Activated CD4-positive, alpha-beta T cell treated with anti-CD3 and anti-CD28 coated beads, Interleukin-10, Interleukin-2, amounts not matched to agents 100 ng/mL and 50 ng/mL, durations not matched to agents 16 hours and 8 hours (primary cell): ENCODE measurements around the gene LPP.

ENCODE experiments used
- DNase-seq: peaks from one replicate; pipeline ENCODE4 v3.0.0-alpha.2; 2020

The LPP gene

DNA sequence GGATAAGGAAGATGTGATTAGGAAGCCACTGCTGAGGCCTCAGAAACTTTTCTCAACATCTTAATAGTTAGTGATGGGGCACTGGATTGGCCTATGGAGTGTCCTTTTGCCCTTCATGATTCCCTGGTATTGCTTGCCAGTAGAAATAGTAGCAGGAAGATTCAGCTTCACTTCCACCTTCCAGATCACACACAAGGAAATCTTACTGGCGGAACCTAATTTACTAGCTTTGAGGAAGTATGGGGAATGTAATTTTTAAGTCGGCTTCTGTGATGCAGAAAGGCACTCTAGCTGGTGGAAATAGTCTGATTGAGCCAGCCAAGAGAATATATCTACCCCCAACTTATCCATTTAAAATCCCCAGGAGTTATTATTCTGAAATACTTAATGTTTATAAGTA, 46.5 kb downstream of the LPP start:
- no peak for DNase-seq

DNA sequence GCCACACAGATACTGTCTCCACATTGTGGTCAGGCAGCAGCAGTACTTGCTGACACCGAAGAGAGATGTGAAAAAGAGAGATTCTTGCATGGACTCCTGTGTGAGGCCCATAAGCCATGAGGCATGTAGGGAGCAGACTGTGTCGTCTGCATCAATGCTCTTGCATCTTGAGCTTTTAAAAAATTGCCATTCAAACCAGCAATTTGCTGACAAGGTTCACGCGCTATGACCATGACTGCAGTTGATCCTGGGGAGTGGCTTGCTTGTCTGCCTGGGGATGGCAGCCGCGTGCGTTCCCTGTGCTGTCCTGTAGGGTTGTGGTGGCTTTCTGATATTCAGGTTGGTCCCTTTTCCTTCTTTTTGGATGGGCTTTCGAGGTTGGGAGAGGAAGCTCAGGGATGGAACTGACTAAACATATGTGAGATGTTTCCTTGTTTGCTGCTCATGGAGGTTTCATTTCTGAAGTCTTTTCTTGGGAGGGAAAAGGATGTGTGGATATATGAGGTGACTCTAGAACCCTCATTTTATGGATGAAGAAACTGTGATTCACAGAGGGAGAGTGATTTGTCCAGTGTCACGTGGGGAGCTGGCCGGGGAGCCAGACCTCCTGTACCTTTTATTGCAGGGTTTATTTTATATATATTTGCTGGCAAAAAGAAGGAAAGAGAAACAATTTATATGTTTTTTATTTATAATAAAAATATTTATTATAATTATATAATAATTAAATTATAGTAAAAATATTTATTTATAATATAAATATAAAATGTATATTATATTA, 48.6 kb downstream of the LPP start:
- DNase-seq: peak; percentile 15

DNA sequence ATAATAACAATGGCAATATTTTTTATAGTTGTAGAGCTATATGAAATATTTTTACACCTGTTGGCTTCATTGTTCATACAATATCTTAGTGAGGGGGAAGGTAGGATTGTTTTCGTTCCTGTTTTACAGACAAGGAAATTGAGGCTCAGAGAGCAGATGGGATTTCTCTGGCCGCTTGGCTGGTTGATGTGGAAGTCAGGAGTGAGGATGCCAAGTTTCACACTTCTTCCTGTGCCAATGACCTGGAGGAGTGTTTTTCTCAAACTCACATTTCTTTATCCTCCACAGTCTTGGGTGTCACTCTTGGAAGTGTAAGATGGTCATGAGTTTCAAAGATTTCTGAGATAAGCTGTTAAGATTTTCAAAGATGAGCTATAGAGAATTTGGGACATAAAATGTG, 50.6 kb downstream of the LPP start:
- no peak for DNase-seq

DNA sequence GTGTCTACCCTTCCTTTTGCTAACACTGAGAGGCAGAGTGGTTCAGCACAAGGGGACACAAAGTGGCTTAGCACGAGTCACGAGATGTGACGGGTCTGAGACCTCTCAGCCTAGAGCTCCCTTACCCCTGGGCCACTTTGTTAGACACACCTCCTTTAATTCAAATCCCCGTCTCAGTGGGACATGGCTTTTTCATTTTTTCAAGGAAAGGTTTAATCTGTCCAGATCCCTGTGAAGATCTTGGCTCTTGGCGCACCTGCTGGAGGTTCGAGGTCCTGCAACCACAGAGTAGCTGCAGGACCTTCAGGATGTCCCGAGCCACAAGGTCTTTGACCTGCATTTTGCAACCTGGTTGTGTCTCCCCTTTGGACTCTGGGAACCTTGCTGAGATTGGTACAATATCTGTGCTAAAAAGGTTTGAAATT, 52.0 kb downstream of the LPP start:
- DNase-seq: no peak

DNA sequence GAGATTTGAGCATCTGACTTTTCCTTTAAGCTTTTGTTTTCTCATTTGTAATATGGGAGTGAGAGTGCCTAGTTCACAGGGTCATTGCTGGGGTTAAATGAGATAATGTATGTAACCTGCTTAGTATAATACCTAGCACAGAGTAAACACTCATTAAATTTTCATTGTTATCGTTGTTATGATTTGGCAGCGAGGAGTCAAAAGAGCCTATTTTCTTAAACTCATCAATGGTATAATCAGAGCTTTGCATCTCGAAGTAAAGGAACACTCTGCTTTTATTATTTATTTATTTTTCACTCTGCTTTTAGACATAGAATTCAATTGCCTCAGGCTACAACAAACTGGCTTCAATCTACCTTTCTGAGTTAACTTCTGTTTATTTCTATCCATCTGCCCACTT, 52.8 kb downstream of the LPP start:
- DNase-seq: no peak

- no peak for DNase-seq
Measured at GRCh38 chr3:188207941-188208515, 54.1 kb downstream of the LPP start.

DNA sequence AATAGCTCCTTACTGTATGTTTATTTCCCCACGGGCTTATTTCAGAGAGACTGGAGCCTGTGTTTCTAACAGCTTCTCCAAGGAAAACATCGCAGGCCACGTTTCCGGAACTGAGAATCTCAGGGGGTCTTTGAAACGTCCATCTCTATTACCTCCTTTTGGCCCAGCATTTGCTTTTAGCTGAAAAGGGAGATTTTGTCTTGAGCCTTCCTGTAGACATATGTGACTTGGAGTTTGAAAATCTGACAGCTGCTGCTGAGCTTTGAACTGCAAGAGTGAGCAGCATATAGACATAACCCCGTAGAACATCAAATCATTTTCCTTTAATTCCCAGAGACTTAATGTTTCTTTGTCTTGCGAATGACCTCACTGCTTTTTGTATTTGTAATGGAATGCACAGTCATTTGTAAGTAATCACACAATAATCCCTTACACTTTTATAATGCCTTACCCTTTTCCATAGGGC, 54.6 kb downstream of the LPP start:
- DNase-seq: no peak

DNA sequence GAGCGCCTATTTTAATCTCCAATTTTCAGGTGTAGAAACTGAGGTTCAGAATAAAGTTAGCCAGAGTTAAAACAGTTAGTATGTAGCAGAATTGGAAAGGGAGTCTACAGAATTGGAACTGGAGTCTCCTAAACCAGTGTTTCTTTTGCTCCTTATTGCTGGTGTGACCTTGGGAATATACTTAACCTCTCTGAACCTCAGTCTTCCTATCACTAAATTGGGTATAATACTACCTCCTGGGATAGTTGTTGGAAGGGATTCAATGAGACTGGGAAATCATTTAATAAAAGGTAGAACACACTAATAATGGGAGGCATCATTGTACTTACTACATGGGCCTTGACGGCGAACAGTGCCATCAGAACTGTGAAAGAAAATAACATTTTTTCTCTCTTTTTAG, 55.1 kb downstream of the LPP start:
- DNase-seq: no peak

- no peak for DNase-seq
Measured at GRCh38 chr3:188209740-188210139, 55.8 kb downstream of the LPP start.

DNA sequence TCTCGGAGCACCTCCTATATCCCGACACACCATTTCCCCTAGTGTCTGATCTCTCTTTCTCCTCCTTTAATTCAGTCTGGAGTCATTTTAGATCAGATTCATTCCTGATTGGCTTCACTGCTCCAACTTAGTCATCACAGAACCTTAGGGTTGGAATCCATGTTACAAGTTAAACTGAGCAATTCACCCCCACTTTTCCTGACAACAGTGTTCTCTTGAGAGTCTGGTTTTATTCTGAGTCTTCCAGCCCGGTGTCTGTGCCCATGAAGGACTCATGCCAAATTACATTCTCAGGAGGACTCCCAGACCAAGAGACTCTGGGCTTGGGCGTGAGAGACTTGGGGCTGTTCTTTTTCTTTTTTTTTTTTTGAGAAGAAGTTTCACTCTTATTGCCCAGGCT, 57.5 kb downstream of the LPP start:
- DNase-seq: no peak

DNA sequence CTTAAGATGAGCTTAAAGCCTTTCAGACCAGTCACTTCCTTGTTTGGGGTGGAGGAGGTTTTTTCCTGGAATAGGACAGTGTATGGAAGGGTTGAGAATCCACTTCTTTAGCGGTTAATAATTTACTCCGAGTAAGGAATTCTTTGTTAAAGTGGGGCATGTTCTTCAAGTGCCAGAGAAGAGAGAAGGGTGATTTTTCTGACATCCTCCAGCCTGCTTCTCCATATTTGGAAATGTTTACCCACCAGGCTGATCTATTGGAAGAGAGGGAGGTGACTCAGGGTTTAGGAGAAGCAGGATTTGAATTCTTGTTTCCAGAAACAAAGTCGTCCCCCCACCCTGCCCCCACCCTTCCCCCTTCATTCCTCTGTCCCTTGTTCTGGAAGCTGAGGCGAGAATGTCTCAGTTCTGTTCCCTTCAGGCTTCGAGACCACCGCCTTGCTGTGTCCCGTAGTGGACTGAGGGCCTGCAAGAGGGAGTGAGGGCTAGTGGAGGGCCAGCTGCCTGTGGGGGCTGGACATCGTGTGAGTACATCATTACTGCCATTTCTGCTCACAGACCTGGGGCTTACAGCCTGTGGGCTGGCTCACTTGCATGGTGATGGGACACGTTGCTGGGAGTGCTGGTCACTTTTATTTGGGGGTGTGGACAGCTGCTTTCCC, 58.5 kb downstream of the LPP start:
- DNase-seq: no peak

DNA sequence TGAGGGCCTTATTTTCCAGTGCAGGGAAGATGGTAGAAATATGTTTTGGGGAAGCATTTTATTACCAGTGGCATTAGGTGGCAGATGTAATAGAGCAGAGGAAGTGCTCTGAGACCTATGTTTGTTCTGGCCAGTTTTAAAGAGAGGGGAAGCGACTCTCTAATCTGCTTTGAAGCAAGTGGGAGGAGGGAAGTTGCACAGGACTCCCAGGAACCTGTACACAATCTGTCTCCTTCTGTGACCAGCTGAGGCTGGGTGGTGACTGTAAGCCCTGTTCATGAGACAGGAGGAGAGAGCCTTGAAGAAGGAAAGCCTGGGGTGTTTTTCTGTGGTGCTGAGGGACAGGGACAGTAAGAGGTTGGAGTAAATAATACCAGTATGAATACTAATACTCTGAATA, 60.5 kb downstream of the LPP start:
- no peak for DNase-seq

GRCh38 chr3:188215129-188215528, 61.2 kb downstream of the LPP start:
- no peak for DNase-seq

DNA sequence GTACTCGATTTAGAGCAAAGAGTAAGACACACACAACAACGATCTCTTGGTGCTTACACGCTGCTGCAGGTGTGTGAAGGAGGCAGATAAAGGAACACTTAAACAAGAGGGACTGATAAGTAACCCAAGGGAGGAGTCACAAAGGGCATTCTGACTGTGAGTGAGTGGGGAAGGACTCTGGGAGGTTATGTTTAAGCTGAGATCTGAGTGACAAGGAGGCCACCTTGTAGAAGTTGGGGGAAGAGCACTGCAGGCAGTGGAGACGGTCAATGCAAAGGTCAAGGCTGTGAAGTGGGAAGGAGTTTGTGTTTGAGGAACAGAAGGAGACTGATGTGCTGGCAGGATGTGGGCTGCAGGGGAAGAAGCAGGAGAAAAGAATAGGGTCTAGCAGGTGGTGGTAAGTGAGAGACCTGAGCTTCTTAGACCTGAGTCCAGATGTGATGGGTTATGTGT, 63.1 kb downstream of the LPP start:
- no peak for DNase-seq

DNA sequence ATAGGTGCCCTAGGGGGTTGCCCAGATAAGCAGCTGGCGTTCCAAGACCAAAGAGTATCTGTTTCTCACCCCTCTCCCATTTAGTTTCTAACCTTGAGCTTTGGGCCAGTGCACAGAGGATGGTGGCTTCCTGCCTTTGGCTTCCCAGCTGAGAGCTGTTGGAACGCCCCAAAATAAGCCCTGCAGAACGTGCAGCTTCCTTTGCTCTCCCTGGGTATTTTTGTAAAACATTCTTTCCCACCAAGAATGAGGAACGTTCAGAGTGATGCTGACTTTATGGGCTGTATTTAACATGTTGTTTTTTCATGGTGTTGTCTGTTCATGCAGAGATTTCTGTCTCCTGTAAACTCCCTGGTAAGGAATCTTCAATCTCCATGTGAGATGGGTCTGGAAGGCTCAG, 63.8 kb downstream of the LPP start:
- no peak for DNase-seq

DNA sequence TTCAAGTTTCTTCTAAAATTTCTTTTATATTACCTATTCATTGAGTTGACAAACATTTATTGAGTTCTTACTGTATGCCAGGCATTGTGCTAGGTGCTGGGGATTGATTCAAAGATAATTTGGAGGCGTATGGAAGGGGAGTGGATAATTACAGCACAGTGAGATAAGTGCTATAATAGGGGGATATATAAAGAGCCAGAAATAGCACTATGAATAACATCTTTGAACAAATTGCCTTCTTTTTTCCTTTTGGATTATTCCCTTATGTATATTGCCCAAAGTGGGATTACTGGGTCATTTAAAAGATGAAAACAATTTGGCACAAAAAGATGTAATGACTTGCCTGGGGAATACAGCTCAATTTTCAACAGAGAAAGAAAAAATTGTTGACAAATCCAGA, 64.6 kb downstream of the LPP start:
- no peak for DNase-seq

- no peak for DNase-seq
Measured at GRCh38 chr3:188219147-188219546, 65.2 kb downstream of the LPP start.

DNA sequence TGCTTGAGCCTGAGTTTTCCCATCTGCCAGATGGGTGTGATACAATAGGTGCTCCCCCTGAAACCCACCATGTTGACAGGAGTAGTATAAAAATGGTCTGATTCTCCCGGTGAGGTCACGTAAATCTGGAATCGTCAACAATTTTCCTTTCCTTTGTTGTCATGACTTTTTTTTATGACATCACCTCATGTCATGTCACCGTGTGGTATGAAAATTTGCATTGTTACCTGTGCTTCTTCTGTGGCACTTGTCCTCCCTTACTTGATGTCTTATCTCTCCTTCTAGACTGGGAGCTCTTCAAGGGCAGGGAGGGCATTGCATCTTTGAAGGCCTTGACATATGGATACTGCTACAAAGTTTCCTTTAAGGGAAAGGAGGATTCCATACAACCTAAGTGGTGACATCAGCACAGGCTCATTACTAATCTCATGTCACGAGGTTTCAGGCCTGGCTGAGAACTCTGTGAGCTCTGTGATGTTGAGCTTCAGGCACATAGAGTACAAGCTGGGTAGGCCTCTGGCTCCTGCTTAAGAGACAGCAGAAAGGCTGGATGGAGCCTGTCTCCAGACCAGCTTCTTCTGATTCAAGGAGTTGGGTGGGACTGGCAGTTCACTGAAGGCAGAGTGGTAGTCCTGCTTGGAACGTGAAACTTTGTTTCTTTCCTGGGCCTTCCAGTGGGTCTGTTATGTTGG, 66.3 kb downstream of the LPP start:
- no peak for DNase-seq

DNA sequence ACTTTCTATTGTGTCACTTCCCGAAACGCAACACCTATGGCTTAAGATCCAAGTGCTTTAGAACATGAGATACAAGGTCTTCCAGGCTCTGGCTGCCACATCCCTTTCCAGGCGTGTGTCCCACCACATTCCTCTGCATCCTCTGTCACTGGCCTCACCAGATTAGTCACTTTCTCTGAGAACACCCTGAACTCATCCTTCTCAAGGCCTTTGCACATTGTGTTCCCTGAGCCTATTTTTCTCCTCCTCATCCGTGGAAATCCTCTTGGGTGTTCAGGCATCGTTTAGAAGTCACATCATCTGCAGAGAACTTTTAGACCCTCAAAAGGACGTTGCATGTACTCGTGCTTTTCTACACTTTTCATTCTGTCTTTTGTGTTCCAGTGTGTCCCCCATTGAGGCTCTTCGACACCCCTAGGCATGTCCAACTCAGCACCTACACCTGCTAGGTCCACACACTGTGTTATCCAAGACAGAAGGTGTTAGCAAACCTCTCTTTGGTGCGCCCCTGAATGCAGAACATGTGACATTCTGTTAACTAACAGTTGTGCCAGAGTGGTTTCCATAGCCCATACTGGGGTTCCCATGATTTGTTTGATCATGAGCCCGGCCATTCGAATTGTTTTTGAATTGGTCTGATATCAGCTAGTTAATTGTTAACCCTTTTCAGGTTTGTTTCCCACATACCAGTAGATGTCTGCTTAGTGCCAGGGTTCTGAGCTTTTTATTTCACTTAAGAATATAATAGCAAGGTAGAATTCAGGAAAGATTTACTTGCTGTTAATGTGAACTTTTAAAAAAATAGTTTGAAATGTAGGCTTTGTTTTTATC, 67.2 kb downstream of the LPP start:
- DNase-seq: no peak

DNA sequence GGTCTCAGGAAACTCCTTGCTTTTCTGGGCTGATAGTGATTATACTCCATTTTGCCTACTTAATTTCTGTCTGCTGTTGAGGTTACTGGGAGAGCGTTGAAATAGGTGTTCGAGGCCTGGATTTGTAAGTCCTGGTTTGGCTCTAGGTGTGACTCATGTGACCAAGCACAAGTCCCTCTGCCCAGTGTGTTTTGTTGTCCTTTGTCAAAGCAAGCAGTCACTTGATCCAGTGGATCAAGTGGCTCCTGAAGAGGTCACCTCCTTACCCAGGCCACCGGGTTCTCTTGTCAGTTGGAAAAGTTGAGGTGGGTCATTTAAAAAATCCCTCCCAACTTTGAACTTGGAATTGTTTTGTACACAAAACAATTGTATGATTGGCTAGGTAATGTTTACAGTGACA, 70.0 kb downstream of the LPP start:
- DNase-seq: no peak

DNA sequence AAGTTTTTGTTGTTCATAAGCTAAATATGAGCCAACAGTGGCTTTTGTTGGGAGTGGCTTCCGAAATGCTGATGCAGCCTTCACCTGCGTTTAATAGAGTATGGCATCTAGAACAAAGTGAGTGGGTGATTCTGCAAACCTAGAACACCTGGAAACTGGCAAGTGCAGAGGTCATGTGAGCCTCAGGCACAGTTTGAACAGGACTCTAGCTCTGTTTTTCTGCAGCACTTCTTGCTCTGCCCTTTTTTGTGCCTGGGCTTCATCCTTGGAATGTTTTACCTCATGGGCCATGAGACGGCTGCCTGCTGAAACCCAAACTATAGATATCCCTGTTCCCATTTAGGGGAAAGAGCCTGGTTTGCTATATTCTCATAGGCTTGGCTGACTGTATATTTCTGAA, 73.5 kb downstream of the LPP start:
- DNase-seq: no peak

- no peak for DNase-seq
Measured at GRCh38 chr3:188229177-188229576, 75.2 kb downstream of the LPP start.

DNA sequence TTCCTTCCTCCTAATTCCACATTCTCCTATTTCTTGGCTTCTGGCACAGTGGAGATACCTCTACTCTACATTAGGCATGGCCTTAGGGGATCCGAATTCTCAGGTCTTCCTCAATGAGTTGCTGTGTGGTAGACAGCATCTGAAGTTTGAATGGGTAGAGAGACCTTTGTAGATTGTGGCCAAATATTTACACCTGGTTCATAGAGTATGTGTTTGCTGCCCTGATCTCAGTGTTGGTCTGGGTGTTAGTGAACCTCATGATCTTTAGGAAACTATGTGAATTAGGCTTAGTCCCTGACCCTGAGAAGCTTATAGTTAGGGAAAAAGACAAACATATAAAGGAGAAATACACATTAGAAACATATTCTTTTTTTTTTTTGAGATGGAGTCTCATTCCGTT, 75.8 kb downstream of the LPP start:
- no peak for DNase-seq
